HUES48 (cell line): ENCODE measurements around the gene NID2.

Experiments used
- H3K27ac ChIP-seq: one replicate; pipeline ENCODE4 v1.7.0; 2013; ENCODE audit warnings: low read depth, low read length, inconsistent platforms
- H3K27me3 ChIP-seq: 2 replicates; pipeline ENCODE4 v1.6.1; 2013; ENCODE audit warnings: mild to moderate bottlenecking, low read length; ENCODE audit not compliant: control insufficient read depth, insufficient read depth
- H3K36me3 ChIP-seq: 2 replicates; pipeline ENCODE4 v1.6.1; 2013; ENCODE audit warnings: low read length; ENCODE audit not compliant: control insufficient read depth, insufficient read depth
- H3K4me1 ChIP-seq: 2 replicates; pipeline ENCODE4 v1.6.1; 2013; ENCODE audit warnings: mild to moderate bottlenecking, low read length; ENCODE audit not compliant: control insufficient read depth, insufficient read depth
- H3K4me3 ChIP-seq: 2 replicates; pipeline ENCODE4 v1.5.1; 2013; ENCODE audit warnings: mild to moderate bottlenecking, low read depth, low read length
- H3K9ac ChIP-seq: 2 replicates; pipeline ENCODE4 v1.6.1; 2013; ENCODE audit warnings: mild to moderate bottlenecking, low read depth, low read length, moderate library complexity
- H3K9me3 ChIP-seq: 2 replicates; pipeline ENCODE4 v1.6.1; 2013; ENCODE audit warnings: low read length; ENCODE audit not compliant: control insufficient read depth, insufficient read depth

The NID2 gene

DNA sequence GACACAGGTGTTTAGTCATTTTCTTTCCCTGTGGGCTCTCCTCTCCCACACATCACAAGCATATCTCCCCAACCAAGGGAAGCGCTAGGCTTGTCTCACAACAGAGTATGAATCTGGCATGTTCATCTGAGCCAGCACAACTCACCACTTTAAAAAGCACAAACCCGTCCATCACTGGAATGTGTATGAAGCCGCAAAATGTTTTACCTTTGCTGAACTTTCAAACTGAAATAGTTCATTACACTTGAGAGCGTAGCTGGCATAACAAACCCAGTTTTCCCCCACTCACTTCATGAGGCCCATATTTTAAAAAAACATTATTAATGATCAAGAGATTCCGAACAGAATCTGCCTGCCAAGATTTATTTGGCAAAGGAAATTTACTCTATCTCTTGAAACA is 15.8 kb downstream of the NID2 start:
- H3K4me1 ChIP-seq: no peaks in the 10 kb centered on the region
- H3K27ac ChIP-seq: no peak overlapping the region
- no peaks in the 10 kb centered on the region for H3K9me3 ChIP-seq
- H3K4me3 ChIP-seq: no peak overlapping the region
- H3K27me3 ChIP-seq: no peaks in the 10 kb centered on the region
- no peak overlapping the region for H3K9ac ChIP-seq
- H3K36me3 ChIP-seq: no peaks in the 10 kb centered on the region

DNA sequence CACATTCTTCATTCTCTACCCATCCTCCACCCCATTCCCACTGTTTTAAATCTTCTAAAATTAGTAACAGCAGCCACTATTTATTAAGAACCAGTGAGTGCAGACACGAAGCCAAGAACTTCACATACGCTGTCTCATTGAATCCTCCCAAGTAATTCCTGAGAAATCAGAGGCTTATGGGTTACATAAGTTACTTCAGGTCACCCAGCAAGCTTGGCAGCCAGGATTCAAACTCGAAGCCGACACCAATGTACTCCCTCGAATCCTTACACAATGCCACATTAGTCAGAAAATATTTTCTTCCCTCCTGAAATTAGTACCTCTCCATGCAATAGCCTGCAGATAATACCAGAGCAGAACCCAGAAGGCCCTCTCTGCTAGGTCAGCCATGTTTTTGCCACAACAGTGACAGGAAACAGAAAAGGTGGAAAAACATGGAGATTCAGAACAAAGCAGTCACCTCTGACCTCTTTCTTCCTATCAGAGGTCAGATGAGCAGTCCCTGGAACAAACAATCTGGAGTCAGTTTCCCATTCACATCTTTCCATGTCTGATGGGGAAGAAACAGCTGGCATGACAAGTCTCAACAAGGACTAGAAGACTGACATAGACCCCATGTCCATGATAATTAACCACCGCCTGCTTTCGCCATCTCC is 16.4 kb downstream of the NID2 start:
- Histone ChIP-seq H3K9me3 (no peaks in the 10 kb centered on the region), H3K4me1 (no peaks in the 10 kb centered on the region), H3K36me3 (no peaks in the 10 kb centered on the region), H3K27ac (no peak overlapping the region), H3K4me3 (no peak overlapping the region), H3K9ac (no peak overlapping the region), H3K27me3 (no peaks in the 10 kb centered on the region)

DNA sequence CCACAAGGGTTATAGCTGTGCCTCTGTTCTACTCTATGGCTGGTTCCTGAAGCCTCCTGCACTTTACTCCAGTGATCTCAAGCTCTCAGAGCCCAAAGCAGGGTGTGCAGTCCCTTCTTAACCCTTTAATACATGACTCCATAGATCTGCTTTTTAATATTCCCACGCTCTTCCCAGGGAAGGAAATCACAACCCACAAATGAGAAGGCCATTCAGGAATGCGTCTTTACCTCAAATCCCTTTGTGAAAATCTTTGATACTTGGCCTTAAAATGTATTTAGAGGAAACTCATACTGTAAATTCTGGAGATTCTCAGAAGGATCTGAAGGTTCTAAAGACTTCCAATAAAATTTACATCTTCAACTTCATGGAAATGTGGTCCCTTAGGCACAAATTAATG is 17.0 kb downstream of the NID2 start:
- no peak overlapping the region for H3K9ac ChIP-seq
- no peak overlapping the region for H3K4me3 ChIP-seq
- no peaks in the 10 kb centered on the region for H3K4me1 ChIP-seq
- no peaks in the 10 kb centered on the region for H3K36me3 ChIP-seq
- H3K9me3 ChIP-seq: no peaks in the 10 kb centered on the region
- H3K27ac ChIP-seq: no peak overlapping the region
- H3K27me3 ChIP-seq: no peaks in the 10 kb centered on the region

DNA sequence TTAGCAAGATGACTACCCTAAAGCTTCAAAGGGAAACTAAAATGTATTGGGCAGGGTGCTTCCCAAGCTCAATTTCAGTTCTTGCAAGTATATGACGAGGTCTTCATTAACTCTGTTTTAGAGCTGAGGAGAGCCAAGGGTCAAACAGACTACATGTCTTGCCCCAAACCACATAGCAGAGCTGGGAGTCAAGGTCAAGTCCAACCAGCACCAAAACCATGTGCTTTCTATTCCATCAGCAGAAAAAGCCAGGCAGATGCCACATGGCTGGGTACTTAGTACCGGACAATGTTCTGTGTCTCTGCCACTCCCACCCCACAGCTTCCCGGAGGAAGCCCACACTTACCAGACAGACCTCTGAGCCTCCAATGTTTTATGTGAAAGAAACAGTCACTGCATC is 17.6 kb downstream of the NID2 start:
- no peaks in the 10 kb centered on the region for H3K27me3 ChIP-seq
- H3K9ac ChIP-seq: no peak overlapping the region
- no peaks in the 10 kb centered on the region for H3K4me1 ChIP-seq
- no peaks in the 10 kb centered on the region for H3K36me3 ChIP-seq
- no peaks in the 10 kb centered on the region for H3K9me3 ChIP-seq
- H3K4me3 ChIP-seq: no peak overlapping the region
- no peak overlapping the region for H3K27ac ChIP-seq

DNA sequence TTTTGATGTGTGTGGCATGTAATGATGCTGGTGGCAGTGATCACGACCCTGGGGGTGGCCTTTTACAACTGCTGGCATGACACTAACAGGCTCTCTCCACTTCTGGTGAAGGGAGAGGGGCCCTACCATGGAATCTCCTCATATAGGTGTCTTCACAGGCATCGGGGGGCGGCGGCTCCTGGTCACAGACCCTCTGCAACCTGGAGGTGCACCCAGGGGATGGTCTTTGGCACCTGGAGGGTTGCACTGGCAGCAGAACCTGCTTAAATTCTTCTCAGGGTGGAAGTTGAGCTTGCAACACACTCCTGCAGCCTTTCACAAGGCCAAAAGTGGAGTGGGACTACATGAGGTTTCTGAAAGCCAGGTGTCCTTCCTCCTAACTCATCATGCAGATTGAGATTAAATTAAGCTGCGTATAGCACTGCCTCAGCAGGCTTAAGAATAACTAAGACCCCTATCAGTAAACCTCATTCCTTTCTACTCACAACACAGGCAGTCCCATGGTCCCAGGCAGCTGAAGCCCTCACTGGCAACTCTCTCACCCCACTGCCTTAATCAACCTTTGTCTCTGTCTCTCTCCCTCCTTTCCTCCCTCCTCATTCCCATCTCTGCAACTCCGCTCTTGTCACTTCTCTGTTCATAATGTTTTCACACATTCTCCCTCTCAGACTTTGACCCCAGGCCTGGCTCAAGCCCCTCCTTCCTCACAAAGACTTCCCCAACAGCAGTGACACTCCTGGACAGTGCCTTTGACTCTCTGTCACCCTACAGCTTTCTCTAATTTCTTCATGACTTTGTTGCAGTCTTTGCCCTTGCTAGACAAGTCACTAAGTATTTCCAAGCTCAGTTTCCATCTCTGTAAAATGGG is 18.9 kb downstream of the NID2 start:
- Histone ChIP-seq H3K27ac (no peak overlapping the region), H3K9me3 (no peaks in the 10 kb centered on the region), H3K4me1 (no peaks in the 10 kb centered on the region), H3K36me3 (no peaks in the 10 kb centered on the region), H3K9ac (no peak overlapping the region), H3K4me3 (no peak overlapping the region), H3K27me3 (no peaks in the 10 kb centered on the region)

DNA sequence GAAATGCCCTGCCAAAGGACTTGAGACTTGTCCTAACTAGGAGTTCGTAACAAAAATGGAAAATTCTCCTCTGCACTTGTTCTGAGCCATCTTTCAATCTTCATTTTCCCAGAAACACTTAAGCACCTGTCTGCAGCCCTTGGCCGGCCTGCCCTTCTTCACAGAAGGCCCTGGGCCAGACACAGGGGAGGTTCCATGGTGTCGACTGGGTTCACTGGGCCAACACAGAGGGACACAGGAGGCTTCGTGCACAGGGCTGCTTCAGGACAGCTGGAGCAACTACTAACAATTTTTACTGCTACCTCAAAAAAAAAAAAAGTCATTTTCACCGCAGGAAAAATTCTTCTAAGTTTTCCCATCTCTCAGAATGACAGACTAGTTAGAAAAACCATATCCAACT is 19.6 kb downstream of the NID2 start:
- H3K9ac ChIP-seq: no peak overlapping the region
- H3K9me3 ChIP-seq: no peaks in the 10 kb centered on the region
- no peaks in the 10 kb centered on the region for H3K36me3 ChIP-seq
- H3K27me3 ChIP-seq: no peaks in the 10 kb centered on the region
- no peak overlapping the region for H3K4me3 ChIP-seq
- no peak overlapping the region for H3K27ac ChIP-seq
- no peaks in the 10 kb centered on the region for H3K4me1 ChIP-seq

DNA sequence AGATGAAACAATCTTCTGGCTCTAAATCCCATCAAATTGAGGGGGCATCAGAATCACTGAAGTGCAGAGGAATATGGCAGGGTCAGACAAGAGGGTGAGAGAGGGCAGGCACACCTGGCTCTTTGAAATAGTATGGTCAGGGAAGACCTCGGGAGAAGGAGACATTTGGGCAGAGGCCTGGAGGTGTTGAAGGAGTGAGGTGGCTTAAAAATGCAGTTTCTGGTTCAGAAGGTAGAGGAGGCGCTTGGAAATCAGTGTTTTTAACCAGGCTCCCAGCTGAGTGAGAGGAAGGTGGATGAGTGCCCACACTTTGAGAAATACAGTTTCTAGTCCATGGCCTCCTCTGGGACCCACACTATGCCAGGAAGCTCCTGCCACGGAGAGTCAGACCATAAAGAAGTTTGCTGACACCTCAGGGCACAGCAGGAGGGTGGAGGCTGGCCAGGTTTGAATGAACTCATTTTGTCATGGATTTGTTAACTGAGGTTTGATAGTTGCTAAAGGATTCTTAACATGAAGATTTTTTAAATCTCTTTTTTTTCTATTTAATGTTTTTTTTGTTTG is 20.1 kb downstream of the NID2 start:
- no peaks in the 10 kb centered on the region for H3K4me1 ChIP-seq
- no peak overlapping the region for H3K9ac ChIP-seq
- H3K9me3 ChIP-seq: no peaks in the 10 kb centered on the region
- H3K4me3 ChIP-seq: no peak overlapping the region
- H3K27me3 ChIP-seq: no peaks in the 10 kb centered on the region
- no peaks in the 10 kb centered on the region for H3K36me3 ChIP-seq
- H3K27ac ChIP-seq: no peak overlapping the region

DNA sequence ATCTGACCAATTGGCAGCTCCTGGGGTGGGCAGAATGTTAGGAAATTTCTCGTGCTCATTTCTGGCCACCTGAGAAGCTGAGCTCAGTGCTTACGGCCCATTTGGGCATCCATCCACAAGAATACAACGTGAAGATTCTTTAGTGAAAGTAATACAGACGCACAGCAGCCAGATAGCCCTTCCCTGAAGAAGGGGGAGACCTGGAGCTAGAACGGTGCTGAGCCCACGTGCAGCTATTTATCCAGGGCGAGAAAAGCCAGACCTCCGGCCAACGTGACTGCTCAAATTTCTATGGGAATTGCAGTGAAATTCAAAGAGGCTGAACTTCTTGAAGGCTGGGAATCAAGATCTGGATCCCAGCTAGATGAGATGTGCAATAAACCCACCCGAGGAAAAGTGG is 20.7 kb downstream of the NID2 start:
- Histone ChIP-seq H3K4me3 (no peak overlapping the region), H3K9me3 (no peaks in the 10 kb centered on the region), H3K9ac (no peak overlapping the region), H3K27me3 (no peaks in the 10 kb centered on the region), H3K27ac (no peak overlapping the region), H3K36me3 (no peaks in the 10 kb centered on the region), H3K4me1 (no peaks in the 10 kb centered on the region)

DNA sequence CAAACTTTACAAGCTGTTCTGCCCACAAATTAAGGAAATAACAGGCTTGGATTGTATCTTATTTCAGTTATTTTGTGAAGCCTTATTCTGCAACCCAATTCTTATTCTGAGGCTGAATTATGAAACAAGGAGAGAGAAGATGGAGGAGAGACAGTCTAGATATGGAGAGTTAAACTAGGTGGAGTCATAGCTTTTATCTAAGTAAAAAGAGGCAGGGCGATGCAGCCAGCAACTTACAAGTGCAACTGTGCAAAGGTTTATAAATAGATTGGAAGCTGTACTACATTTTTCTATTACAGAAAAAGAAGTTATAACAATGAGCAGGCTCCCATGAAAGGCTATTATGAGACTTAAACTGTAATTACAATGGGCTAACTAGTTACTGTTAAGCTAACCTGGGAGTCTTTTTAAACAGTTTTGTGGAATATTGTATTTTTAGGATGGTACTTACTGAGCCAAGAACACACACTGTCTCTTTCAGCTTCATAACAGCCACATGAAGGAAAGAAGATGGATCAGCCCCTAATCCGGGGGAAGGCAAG is 22.4 kb downstream of the NID2 start:
- no peaks in the 10 kb centered on the region for H3K4me1 ChIP-seq
- H3K4me3 ChIP-seq: no peak overlapping the region
- H3K9ac ChIP-seq: no peak overlapping the region
- H3K36me3 ChIP-seq: no peaks in the 10 kb centered on the region
- no peaks in the 10 kb centered on the region for H3K9me3 ChIP-seq
- no peaks in the 10 kb centered on the region for H3K27me3 ChIP-seq
- H3K27ac ChIP-seq: no peak overlapping the region

DNA sequence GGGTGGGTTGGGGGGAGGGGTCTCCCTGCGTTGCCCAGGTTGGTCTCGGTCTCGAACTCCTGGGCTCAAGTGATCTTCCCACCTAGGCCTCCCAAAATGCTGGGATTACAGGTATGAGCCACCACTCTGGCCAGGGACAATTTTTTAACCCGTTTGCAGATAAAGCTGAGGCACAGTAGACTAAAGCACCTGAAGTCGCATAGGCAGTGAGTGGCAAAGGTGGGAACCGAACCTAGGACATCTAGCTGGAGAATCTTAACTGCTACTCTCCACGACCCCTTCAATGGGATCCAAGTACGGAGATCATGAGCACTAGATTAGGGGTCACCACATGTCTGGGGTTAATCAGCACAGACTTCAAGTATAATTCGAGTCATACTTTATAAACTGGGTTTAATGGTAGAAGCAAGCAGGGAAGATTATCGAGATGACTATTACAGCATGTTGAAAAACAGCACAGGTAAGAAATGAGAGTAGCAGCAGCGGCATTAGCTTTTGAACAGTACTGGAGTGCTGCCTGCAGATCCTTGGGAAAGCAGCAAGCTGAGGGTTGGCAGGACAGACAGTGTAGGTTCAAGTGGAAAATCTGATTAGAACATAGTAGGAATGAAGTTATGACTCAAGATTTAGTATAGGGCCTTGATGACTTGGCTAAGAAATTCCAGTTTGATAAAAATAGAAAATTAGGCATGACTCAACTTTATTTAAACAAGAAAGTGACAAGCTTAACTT is 23.9 kb downstream of the NID2 start:
- Histone ChIP-seq H3K9me3 (no peaks in the 10 kb centered on the region), H3K4me3 (no peak overlapping the region), H3K9ac (no peak overlapping the region), H3K27ac (no peak overlapping the region), H3K27me3 (no peaks in the 10 kb centered on the region), H3K36me3 (no peaks in the 10 kb centered on the region), H3K4me1 (no peaks in the 10 kb centered on the region)
